H1 (cell line): ENCODE measurements around the gene TBC1D2B. TPM values are rescaled to one million over a fixed set of nuclear protein-coding genes. Genes with fewer than 3 reads are reported as not detected.

ENCODE experiments used
- ATF3 ChIP-seq: IDR thresholded peaks from 2 replicates; pipeline ENCODE4 v1.6.1; 2011; ENCODE audit warnings: low read depth, mild to moderate bottlenecking, low read length; ENCODE audit not compliant: insufficient read depth
- BACH1 ChIP-seq: IDR thresholded peaks from 2 replicates; pipeline ENCODE4 v1.6.1; 2012; ENCODE audit warnings: low read length, improper control_type of control experiment
- SP4 ChIP-seq: IDR thresholded peaks from 2 replicates; pipeline ENCODE4 v1.6.1; 2012; ENCODE audit warnings: low read length, inconsistent platforms
- TAF7 ChIP-seq: optimal IDR thresholded peaks from 2 replicates; pipeline ENCODE3; 2011; ENCODE audit warnings: low read depth, mild to moderate bottlenecking, inconsistent platforms, low read length, moderate library complexity, borderline replicate concordance
- TEAD4 ChIP-seq: IDR thresholded peaks from 2 replicates; pipeline ENCODE4 v1.6.1; 2012; ENCODE audit warnings: low read depth, low read length, inconsistent platforms, mixed read lengths
- polyA plus RNA-seq, 7 experiments: library from polyadenylated mRNA; depleted of rRNA in 3 of 7; stranded (reverse) in 5 of 7; unstranded in 2 of 7; fragments of >200 nt in 5 of 7; fragments of 200-250 nt in 2 of 7; gene quantifications; 1 replicate in 5 of 7; 2 replicates in 1 of 7; 4 replicates in 1 of 7; pipeline versions ENCODE4 v1.2.1 to v1.2.3, GENCODE V29; 2011 to 2013; ENCODE audit warnings: missing spikeins in 2 of 7, mixed read lengths in 2 of 7
- total RNA-seq: library from RNA; stranded (reverse); fragmentation: NEBNext Ultra II Directional; extraction: Animal tissue kit (Norgen Biotek cat#: 25700); gene quantifications from 2 replicates; pipeline ENCODE4 v1.2.1, GENCODE V29; 2021

TBC1D2B gene
- total and polyA plus RNA-seq, 2 of the 8 experiments (the other 6 are each of a cell fraction or from before 2014, with no cell fraction given): 11.9 to 19.5 TPM

- TF ChIP-seq TEAD4 (no peak), ATF3 (no peak), BACH1 (no peak), TAF7 (no peak), SP4 (no peak)
These were observed 25.9 kb downstream of the TBC1D2B start (continued) for GRCh38 chr15:78051596-78051995.
